DMS114 treated with DMSO at 0.1 percent for 48 hours (cell line): ENCODE data around the gene NMNAT3.
A peak's percentile ranks its signal among the peaks of the same experiment; 100 is the strongest.

Experiments
- DNase-seq: peaks from one replicate; lab custom pipeline; 2025; ENCODE audit not compliant: unreplicated experiment; lab: John Stamatoyannopoulos, UW

NMNAT3 gene

GRCh38 chr3:139677388-139678155, at the start of gene NMNAT3:
NMNAT3 (minus strand) TSS chr3:139677972; CDS start chr3:139627724, 50,248 bp downstream.
- DNase-seq, result peak; percentile 38

- DNase-seq, result no peak
These were observed 43.6 kb upstream of the NMNAT3 start for GRCh38 chr3:139721370-139721769.

DNA sequence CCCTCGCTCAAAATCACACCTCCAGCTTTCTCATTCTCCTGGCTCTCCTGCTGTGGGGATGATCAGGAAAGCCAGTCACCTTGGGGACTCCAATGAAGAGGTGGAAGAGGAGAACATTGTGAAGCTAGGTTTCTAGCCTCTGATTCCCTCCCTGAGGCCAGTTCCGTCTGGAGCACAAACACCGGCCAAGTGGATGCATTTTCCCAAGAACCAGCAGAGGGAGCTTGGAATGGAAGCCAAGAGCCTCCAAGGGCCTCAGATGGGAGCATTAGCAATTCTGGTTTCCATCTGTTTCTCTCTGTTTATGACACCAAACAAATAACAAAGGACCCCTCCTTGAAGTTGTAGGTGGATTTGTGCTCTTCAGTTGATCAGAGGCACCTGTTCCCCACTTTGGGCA, 40.6 kb upstream of the NMNAT3 start:
- peak; percentile 7 for DNase-seq

DNA sequence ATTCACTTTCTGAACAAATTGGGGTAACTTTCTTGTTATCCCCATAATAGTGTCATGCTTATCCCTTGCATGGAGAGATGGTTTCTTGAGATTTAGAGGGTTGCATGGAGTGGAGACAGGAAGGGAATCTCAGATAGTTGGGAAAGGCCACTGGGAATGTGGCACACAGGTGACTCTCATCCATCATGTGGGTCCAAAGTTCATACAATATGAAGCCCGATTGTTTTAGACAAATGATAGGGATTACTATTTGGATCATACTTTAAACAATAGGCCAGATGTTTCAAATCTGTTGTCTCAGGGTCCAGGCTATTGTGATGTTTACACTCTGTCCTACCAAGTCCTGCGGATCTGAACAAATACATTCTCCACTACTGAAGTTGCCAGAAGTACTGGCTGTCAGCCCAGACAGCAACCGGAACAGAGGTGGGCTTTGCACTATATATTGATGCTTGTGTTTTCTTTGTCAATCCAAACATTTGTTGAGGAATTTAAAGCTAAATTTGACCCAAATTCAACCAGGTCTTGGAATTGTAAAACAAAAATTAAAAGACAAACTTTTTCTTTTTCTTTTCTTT, 39.2 kb upstream of the NMNAT3 start:
- no peak for DNase-seq

DNA sequence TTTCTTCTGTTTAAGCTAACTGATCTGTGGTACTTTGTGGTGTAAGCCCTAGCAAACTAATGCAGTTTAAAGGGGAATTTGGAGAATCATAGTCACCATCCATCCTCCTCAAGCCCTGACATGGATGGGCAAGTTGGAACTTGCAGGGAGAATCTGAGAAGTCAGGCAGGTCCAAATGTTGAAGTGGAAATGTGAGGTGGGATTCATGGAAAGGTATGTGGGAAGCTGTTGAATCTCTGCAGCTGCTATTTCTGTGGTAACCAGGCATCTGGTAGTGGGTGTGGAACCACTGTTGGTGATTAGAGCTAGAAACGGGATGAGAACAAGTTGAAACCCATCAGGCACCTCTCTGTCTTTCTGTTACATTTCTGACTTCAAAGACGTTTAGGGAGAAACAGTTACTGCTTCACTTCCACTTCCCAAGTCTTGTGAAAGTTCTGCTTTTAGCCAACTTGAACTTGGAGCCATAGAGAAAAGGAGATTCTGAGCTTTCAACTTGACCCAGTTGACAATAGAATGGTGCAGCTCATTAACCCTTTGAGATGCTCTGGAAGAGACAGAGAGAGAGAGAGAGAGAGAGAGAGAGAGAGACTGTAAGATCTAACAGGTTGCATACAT, 38.1 kb upstream of the NMNAT3 start:
- no peak for DNase-seq

- no peak for DNase-seq
These were observed 37.4 kb upstream of the NMNAT3 start for GRCh38 chr3:139715166-139715565.

GRCh38 chr3:139710212-139710611, 32.4 kb upstream of the NMNAT3 start:
- no peak for DNase-seq

GRCh38 chr3:139705631-139706030, 27.9 kb upstream of the NMNAT3 start:
- DNase-seq, result no peak

DNA sequence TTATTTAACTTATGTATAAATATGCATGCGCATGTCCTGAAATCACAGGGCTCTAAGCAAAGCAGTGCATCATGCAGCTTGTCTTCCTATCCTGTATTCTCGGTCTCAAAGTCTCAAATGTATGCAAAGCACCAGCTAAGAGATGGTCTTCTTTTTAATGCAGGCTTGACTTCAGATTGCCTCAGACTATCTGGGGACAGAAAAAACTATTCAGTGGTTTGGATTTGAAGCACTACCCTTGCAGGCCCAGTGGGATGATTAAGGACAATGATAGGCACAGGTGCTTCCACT, 18.5 kb upstream of the NMNAT3 start:
- DNase-seq, result no peak

GRCh38 chr3:139695426-139696313, 17.9 kb upstream of the NMNAT3 start:
- DNase-seq, result no peak

DNA sequence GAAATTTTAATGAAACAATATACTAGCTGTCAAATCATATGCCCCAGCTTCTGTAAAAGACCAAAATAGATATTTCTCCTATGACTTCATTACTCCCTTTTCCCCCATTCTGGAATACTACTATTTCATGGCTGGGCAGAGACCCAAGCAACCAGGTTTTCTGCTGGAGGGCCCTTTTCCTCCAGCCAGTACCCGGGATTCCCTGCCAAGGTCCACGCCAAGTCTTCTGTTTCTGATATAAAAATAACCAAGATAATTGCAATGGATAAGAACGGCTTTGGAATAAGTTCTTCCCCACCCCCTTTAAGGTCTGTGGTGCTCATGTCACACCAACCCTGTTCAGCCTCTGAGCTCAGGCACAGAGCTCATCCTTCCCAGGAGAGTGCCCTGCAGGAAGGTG, 17.2 kb upstream of the NMNAT3 start:
- DNase-seq, result no peak

DNA sequence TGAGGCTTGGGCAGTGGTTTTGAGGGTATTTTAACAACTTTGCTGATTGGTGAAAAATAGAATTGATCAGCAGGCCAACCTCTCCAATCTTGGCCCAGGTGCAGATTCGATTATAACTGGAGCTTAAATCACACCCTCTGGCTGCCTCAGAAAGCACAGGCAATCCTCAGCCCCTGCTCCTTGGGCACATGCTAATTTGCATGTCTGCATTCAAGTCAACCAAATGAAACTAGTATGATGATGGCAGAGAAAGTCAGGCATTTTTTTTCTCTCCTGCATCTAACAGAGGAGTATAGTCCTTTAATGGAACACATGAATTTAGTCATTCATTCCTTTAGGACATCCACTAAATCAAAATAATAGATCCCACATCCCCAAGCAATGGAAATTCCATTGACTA, 16.8 kb upstream of the NMNAT3 start:
- no peak for DNase-seq

DNA sequence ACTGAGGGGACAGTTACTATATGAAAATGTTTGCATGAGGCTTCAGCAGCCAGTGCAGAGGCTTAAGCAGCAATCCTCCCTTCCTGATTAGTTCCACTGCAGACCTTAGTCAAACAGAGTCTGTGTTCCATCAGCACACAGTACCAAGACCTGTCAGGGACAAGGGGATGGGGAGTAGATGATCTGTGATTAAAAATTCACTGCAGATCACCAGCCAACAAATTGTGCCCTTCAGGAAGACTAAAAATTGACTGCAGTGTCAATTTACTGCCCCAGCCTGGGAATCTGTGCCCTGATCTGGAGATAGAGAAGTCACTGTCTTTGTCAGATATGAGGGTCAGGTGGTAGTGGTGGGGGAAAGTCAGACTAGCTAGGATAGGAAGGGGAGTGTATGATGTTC, 13.8 kb upstream of the NMNAT3 start:
- DNase-seq, result no peak

DNA sequence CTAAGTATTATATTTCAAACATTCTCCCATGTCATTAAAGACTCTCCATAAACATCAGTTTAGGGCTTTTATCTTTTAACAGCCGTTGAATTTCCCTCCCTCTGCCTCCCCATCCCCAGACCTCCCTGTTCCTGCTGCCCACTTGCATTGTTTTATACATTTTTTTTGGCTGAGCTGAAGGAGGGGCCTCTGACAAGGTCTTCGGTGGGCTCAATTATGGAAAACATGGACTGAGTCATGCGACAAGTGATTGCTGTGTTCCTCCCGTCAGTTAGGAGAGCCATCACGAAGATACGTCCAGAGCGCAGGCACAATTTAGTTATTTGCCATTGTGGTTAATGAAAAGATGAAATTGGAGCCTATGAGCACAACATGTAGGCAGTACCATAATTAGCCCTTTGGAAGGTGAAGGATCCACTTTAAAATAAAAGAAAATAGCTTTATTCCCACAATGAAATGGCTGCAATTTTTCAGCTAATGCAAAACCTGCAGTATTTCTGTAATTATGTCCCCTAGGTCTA, 12.0 kb upstream of the NMNAT3 start:
- DNase-seq, result no peak

GRCh38 chr3:139689122-139689521, 11.3 kb upstream of the NMNAT3 start:
- no peak for DNase-seq

DNA sequence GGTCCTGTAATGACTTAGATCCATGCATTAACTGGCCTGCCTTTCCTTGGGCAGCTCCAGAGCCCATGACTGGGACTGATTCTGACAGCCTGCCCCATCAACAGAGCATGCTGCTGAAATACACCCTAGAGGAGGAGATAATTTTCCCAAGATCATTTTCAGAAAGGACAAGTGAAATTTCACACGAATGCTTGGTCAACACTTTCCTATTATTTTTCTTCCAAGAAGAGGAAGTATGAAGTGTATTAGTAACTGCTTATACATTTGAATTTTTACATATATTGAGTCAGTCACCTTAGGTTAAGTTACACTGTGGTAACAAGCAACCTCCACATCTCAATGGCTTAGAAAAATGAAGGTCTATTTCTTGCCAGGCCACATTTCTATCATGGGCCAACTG, 9.7 kb upstream of the NMNAT3 start:
- no peak for DNase-seq

DNA sequence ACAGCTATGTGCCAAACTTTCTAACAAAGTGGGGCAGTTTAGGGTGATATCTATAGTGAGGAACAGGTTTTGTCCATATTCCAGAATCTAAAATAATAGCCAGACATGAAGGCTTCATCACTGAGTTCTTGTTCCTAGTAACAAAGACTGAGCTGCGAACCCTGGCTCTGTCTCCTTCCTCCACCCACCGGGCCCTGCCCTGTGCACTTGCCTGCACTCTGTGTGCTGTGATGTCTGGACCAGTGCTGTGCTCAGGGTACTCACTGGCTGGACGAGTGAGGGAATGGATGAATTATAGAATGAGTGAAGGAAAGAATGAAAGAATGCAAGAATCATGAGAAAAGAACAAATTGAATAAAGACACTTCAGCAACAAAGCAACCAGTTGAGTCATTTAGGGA, 8.9 kb upstream of the NMNAT3 start:
- no peak for DNase-seq

GRCh38 chr3:139686206-139686605, 8.4 kb upstream of the NMNAT3 start:
- no peak for DNase-seq

DNA sequence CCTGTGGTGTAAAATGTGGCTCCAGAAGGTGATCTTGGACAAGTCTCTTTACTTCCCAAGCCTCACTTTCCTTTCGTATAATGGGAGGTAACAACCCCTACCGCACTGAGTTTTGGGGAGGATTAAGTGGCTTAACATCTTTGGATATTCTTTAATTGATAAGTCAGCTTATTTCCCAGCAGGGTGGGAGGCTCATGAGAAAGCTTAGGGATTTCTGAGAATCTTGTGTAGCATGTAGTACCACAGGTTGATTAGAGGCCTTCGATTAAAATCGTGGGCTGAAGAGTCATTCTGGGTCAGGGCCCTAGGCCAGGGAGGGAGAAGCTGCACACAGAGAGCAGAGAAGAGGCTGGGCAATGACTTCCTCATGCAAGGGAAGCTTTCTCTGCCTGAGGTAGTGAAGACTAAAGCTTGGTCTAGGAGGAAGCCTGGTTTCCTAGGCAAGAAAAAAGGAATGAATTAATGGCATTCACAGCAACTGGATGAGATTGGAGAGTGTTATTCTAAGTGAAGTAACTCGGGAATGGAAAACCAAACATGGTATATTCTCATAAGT, 1.5 kb upstream of the NMNAT3 start:
- DNase-seq, result no peak

- DNase-seq, result no peak
These were observed 962 bp downstream of the NMNAT3 start for GRCh38 chr3:139676632-139677387.
